KMS-11 (cell line): ENCODE results near the gene SLC2A9.

Experiments
- H2AFZ ChIP-seq: fragments of 200-600 bp; sonication (generic); 2 replicates; pipeline ENCODE4 v1.6.1; 2016; ENCODE audit warnings: antibody characterized with exemption, mixed run types, low read depth
- H3K27ac ChIP-seq: fragments of 200-600 bp; sonication (generic); 2 replicates; pipeline ENCODE4 v1.6.1; 2016; ENCODE audit warnings: mild to moderate bottlenecking, mixed run types
- H3K27me3 ChIP-seq: fragments of 200-600 bp; sonication (generic); 2 replicates; pipeline ENCODE4 v1.6.1; 2017; ENCODE audit warnings: mild to moderate bottlenecking, low read depth, mixed run types, moderate library complexity; ENCODE audit not compliant: insufficient read depth
- H3K36me3 ChIP-seq: fragments of 200-600 bp; sonication (generic); 2 replicates; pipeline ENCODE4 v1.6.1; 2017; ENCODE audit warnings: mild to moderate bottlenecking, mixed run types; ENCODE audit not compliant: insufficient read depth
- H3K4me1 ChIP-seq: fragments of 200-600 bp; sonication (generic); 2 replicates; pipeline ENCODE4 v1.6.1; 2016; ENCODE audit warnings: mild to moderate bottlenecking, low read depth, mixed run types; ENCODE audit not compliant: poor library complexity, severe bottlenecking
- H3K4me2 ChIP-seq: fragments of 200-600 bp; sonication (generic); 2 replicates; pipeline ENCODE4 v1.7.0; 2016; ENCODE audit warnings: mild to moderate bottlenecking, mixed run types
- H3K4me3 ChIP-seq: fragments of 200-600 bp; sonication (generic); IDR thresholded peaks from 2 replicates; pipeline ENCODE4 v1.6.1; 2017; ENCODE audit warnings: low read depth, low read length, mixed read lengths; ENCODE audit not compliant: insufficient read depth
- H3K79me2 ChIP-seq: fragments of 200-600 bp; sonication (generic); 2 replicates; pipeline ENCODE4 v1.6.1; 2016; ENCODE audit warnings: low read depth, mixed run types; ENCODE audit not compliant: insufficient read depth
- H3K9ac ChIP-seq: fragments of 200-600 bp; sonication (generic); 2 replicates; pipeline ENCODE4 v1.6.1; 2016; ENCODE audit warnings: mild to moderate bottlenecking, mixed run types
- H4K20me1 ChIP-seq: fragments of 200-600 bp; sonication (generic); 2 replicates; pipeline ENCODE4 v1.6.1; 2016; ENCODE audit warnings: mild to moderate bottlenecking, mixed run types; ENCODE audit not compliant: insufficient read depth
- CTCF ChIP-seq: fragments of 200-600 bp; sonication (generic); conservative IDR thresholded peaks from 2 replicates; pipeline ENCODE4 v1.6.1; 2017; ENCODE audit warnings: low read depth, mild to moderate bottlenecking, antibody characterized with exemption, low read length, moderate library complexity, mixed read lengths

SLC2A9 gene

GRCh38 chr4:9931146-9931545 lies 90.2 kb downstream of the SLC2A9 start:
- Histone ChIP-seq H3K27me3 (no peaks in the 10 kb centered on the region), H3K36me3 (no peaks in the 10 kb centered on the region), H4K20me1 (no peaks in the 10 kb centered on the region), H3K9ac (no peak overlapping the region), H3K27ac (no peak overlapping the region), H3K4me2 (no peak overlapping the region), H2AFZ (no peak overlapping the region), H3K79me2 (no peaks in the 10 kb centered on the region), H3K4me3 (no peak overlapping the region), H3K4me1 (no peaks in the 10 kb centered on the region)
- no peak for TF ChIP-seq CTCF

GRCh38 chr4:9929111-9929510 lies 92.2 kb downstream of the SLC2A9 start:
- Histone ChIP-seq H3K4me2 (no peak overlapping the region), H2AFZ (no peak overlapping the region), H3K4me1 (no peaks in the 10 kb centered on the region), H3K36me3 (no peaks in the 10 kb centered on the region), H4K20me1 (no peaks in the 10 kb centered on the region), H3K79me2 (no peaks in the 10 kb centered on the region), H3K27me3 (no peaks in the 10 kb centered on the region), H3K4me3 (no peak overlapping the region), H3K27ac (no peak overlapping the region), H3K9ac (no peak overlapping the region)
- TF ChIP-seq CTCF, result no peak

GRCh38 chr4:9927341-9928007 lies 93.8 kb downstream of the SLC2A9 start:
- Histone ChIP-seq H3K9ac (no peak overlapping the region), H2AFZ (no peak overlapping the region), H4K20me1 (no peaks in the 10 kb centered on the region), H3K27ac (no peak overlapping the region), H3K27me3 (no peaks in the 10 kb centered on the region), H3K36me3 (no peaks in the 10 kb centered on the region), H3K4me1 (no peaks in the 10 kb centered on the region), H3K79me2 (no peaks in the 10 kb centered on the region), H3K4me2 (no peak overlapping the region), H3K4me3 (no peak overlapping the region)
- no peak for TF ChIP-seq CTCF

GRCh38 chr4:9926586-9926985 lies 94.7 kb downstream of the SLC2A9 start:
- H2AFZ ChIP-seq, result no peak overlapping the region
- H3K4me3 ChIP-seq, result no peak overlapping the region
- TF ChIP-seq CTCF, result no peak
- H3K4me1 ChIP-seq, result no peaks in the 10 kb centered on the region
- no peaks in the 10 kb centered on the region for H4K20me1 ChIP-seq
- no peak overlapping the region for H3K9ac ChIP-seq
- no peak overlapping the region for H3K27ac ChIP-seq
- H3K36me3 ChIP-seq, result no peaks in the 10 kb centered on the region
- H3K4me2 ChIP-seq, result no peak overlapping the region
- H3K79me2 ChIP-seq, result no peaks in the 10 kb centered on the region
- no peaks in the 10 kb centered on the region for H3K27me3 ChIP-seq
